NCI-H2029 (cell line): ENCODE data around the gene NELL2.
"Not testable (repeated sequence)": the region's sequence is repeated elsewhere in the genome, so short reads cannot be mapped to it uniquely, and the experiment has no call there.

Experiments
- DNase-seq: peaks from one replicate; lab custom pipeline; 2025; lab: John Stamatoyannopoulos, UW

NELL2 gene

GRCh38 chr12:44778863-44779262, 97.3 kb downstream of the NELL2 start:
- DNase-seq = no peak

DNA sequence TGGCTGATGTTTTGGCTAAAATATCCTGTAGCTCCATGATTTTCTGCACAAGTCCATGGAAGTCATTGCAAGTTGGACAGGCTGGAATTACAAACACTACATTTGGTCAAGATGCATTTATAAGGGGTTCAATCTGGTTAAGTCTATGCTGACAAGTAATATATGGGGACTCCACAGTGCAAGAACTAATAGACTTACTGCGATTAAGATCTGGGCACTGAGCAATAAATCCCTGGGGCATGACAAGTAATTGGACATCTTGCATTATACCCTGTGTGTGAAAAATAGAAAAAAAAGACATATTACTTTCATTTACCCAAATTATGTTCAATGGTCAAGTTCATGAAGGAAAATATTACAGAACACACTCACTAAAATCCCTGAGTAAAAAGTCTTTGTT, 99.1 kb downstream of the NELL2 start:
- DNase-seq = no peak

DNA sequence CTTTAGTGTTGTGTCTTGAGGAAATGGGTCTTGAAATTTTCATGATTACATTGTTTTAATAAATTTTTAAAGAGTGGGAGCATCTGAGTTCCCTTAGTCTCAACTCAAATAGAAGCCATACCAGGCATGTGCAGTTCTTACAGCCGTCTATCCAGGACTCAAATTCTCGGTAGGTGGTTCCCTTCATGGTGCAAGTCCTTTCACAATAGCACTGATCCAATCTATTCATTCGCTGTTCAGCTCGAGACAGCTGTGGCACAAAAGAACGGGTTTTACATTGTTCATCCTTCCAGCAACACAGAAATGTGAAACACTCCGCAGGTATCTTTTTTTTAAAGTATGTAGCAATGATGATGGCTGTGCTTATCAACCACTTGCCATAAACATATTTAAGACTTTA, 100.2 kb downstream of the NELL2 start:
- DNase-seq = no peak

- peak; percentile 3 for DNase-seq
These were observed 101.2 kb downstream of the NELL2 start for GRCh38 chr12:44774815-44775411.

DNA sequence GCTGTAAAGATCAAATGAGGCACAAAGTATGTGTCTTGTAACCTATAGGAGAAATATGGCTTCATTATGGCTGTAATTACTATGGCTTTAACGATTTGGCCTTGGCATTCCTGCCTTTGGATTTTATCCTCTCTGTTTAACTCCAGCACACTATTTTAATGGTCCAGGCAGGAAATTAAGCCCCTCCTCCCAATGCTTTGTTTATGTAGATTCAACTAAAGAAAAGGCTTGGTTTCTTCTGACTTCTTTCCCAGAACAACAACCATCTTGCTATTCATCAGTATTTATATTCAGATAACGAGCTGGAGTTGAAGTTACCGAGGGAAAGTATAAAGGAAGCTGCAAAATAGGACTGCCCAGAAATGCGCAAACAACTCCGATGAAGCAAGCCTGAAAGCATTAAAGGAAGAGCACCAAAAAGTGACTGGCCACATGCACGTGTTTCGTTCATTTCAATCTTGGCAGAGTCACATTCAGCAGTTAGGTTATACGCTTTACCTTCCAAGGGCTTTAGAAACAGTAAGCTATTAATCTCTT, 104.6 kb downstream of the NELL2 start:
- DNase-seq = no peak

- DNase-seq = no peak
These were observed 110.3 kb downstream of the NELL2 start for GRCh38 chr12:44765796-44766195.

DNA sequence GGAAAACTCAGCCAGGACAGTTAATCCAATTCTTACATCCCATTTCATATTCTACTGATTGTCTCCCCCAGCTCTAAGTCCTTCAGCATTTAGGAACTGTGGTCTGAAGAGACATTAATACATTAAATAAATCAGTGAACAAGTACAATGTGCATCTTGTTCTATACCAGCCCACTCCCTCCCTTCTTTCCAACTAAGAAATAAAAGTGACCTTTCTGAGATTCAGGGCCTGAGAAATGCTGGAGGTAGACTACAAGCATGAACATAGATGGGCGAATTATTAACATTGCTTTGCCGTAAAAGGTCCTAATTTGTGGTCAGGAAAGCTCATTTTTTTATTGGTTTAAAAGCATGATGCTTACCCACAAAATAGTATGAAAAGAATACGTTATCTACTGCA, 113.1 kb downstream of the NELL2 start:
- DNase-seq = no peak

GRCh38 chr12:44759289-44759688, 116.8 kb downstream of the NELL2 start:
- no peak for DNase-seq

- DNase-seq = no peak
These were observed 125.6 kb downstream of the NELL2 start for GRCh38 chr12:44750468-44750867.

DNA sequence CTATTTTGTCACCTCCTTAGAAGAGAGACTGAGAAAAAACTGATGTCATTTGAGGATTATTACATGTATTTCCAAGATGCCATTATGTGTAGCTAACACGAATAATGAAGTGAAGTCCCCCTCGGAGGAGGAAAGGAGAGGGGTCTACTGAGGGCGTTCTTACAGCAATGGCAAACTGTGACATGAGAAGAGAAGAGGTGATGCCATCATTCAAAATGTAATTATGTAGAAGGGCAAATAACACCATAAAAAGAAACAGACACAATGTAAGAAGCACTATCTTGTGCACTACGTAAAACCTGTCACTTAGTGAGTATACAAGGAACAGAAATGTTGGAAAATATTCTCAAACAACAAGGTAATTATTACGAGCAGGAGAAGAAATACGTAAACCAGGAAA, 126.5 kb downstream of the NELL2 start:
- DNase-seq = no peak

- DNase-seq = no peak
These were observed 127.1 kb downstream of the NELL2 start for GRCh38 chr12:44748950-44749468.

GRCh38 chr12:44741292-44741980, 134.7 kb downstream of the NELL2 start:
- not testable (repeated sequence) for DNase-seq

GRCh38 chr12:44738051-44738450, 138.1 kb downstream of the NELL2 start:
- DNase-seq = no peak

DNA sequence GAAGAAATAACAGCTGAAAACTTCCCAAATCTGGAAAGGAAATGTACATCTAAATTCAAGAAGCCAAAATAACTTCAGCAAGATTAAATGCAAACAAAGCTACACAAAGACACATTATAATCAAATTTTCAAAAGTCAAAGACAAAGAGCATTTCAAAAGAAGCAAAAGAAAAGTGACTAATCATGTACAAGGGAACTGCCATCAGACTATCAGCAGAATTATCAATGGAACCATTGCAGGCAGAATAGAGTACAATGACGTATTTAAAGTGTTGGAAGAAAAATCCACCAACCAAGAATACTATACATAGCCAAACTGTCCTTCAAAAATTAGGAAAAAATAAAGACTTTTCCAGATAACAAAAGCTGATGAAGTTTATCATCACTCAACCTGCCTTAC, 147.5 kb downstream of the NELL2 start:
- DNase-seq = no peak

GRCh38 chr12:44720265-44720664, 155.8 kb downstream of the NELL2 start:
- DNase-seq = no peak

DNA sequence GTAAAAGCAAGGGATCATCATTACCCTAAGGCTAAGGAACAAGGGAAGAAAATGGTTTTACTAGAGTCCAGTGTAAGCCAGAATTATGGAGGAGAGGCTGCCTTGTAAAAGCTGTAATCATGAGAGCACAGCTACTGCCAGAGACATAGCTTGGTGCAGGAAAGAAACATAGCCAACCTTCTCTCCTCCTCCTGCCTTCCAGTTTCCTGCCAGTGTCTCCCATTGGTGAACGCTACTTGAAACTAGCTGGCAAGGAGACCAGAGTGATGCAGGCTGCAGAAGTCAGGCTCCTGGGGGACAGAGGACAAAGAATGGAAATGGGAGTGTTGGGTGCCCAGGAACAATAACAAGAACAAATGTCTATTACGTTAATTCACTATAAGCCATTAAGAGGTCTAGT, 158.5 kb downstream of the NELL2 start:
- DNase-seq = no peak

GRCh38 chr12:44716711-44717110, 159.4 kb downstream of the NELL2 start:
- DNase-seq = no peak

GRCh38 chr12:44711736-44712135, 164.4 kb downstream of the NELL2 start:
- DNase-seq = no peak

GRCh38 chr12:44709166-44709565, 166.9 kb downstream of the NELL2 start:
- DNase-seq = no peak

DNA sequence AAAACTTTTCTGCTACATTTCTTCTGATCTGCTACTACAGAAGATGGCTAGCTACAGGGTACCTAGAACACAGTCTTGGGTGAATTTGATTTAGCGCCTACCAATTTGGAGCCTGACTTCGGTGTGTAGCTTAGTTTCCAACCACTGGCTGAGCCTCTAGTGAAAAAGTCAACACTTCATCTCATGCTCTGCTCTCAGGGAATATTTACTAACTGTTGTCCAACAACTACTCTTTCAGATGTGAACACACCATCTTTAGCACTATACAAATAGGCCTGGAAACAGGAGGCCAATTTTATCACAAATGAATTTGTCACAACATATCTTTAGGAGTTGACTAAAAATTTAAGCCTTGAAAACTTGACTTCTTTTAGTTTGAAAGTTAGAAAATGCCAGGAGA, 167.9 kb downstream of the NELL2 start:
- DNase-seq = no peak

DNA sequence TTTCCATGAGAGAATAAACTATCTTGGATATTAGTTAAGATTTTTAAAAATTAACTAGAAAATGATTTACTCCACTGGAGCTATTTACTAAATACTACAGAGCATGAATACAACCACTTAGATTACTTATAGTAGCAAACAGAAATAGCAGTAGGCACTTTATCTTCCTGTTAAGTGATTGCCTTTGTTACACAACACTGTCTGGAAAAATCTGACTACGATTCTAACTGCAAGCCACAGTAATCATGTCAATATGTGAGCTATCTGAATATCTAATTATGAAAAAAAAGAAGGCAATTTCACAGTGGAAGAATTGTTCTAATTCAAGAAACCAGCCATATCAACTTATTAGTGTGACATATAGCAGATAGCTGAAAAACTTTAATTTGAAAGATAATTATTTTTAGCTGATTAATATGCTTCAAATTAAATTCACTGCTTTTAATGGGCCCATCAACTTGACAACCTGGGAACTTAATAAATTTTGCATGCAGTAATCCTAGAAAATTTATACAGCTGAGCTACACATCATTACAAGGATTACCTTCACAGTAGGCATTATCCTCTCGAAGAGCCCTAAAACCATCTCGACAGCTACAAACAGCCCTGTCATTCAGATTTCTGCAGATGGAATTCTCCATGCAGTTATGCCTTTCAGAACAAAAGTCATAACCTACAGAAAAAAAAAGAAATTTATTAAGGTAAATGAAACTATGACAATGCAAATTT, 172.8 kb downstream of the NELL2 start:
- DNase-seq = no peak

- DNase-seq = no peak
These were observed 178.6 kb downstream of the NELL2 start for GRCh38 chr12:44697511-44697910.

DNA sequence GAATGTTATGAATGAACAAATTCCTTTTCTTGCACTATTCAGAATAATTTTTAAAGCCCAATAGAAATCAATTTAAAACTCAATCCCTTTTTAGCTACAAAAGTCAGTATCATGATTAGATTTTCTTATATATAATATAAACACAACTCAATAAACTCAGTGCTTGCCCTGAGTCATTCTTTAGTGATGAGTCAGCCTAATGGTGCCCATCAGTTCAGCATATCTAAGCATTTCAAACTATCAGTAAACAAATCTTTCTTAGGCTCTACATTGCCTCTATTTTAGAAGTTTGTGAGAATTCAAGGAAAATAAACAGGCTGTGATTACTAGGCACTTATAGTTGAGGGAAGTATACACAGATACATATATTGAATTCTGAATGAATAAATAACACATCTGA, 179.6 kb downstream of the NELL2 start:
- DNase-seq = no peak
